Stimulated activated CD8-positive, alpha-beta memory T cell treated with anti-CD3 and anti-CD28 coated beads, Interleukin-15, amount 100 ng/mL, for 48 hours (primary cell): ENCODE data around the gene STAT1.

Experiments
- DNase-seq, 2 donors: peaks; one replicate each; pipeline ENCODE4 v3.0.0-alpha.2; 2020; ENCODE audit warnings: low read depth in 2 of 2

Gene STAT1

GRCh38 chr2:190959911-190960788 lies 53.8 kb downstream of the STAT1 start:
- no peak for DNase-seq

GRCh38 chr2:190953257-190953656 lies 60.7 kb downstream of the STAT1 start:
- no peak for DNase-seq

- no peak for DNase-seq
Observed at GRCh38 chr2:190950566-190950991, 63.4 kb downstream of the STAT1 start.

GRCh38 chr2:190948671-190949070 lies 65.3 kb downstream of the STAT1 start:
- DNase-seq, result no peak

- no peak for DNase-seq
Observed at GRCh38 chr2:190947711-190948251, 66.2 kb downstream of the STAT1 start.

GRCh38 chr2:190947141-190947540 lies 66.8 kb downstream of the STAT1 start:
- no peak for DNase-seq

- DNase-seq, result no peak
Observed at GRCh38 chr2:190943706-190944105, 70.3 kb downstream of the STAT1 start.

- DNase-seq, result no peak
Observed at GRCh38 chr2:190942697-190943096, 71.3 kb downstream of the STAT1 start.

GRCh38 chr2:190941571-190941970 lies 72.4 kb downstream of the STAT1 start:
- no peak for DNase-seq

GRCh38 chr2:190940454-190940853 lies 73.5 kb downstream of the STAT1 start:
- DNase-seq, result no peak

GRCh38 chr2:190938771-190939335 lies 75.1 kb downstream of the STAT1 start:
- DNase-seq, result no peak

GRCh38 chr2:190935054-190935453 lies 78.9 kb downstream of the STAT1 start:
- DNase-seq, result no peak

GRCh38 chr2:190933361-190933760 lies 80.6 kb downstream of the STAT1 start:
- no peak for DNase-seq

- DNase-seq, result no peak
Observed at GRCh38 chr2:190932514-190932913, 81.5 kb downstream of the STAT1 start.

GRCh38 chr2:190930411-190930810 lies 83.6 kb downstream of the STAT1 start:
- DNase-seq, result no peak

- DNase-seq, result no peak
Observed at GRCh38 chr2:190929919-190930318, 84.1 kb downstream of the STAT1 start.

- DNase-seq, result no peak
Observed at GRCh38 chr2:190927301-190927700, 86.7 kb downstream of the STAT1 start.

GRCh38 chr2:190922376-190922775 lies 91.6 kb downstream of the STAT1 start:
- no peak for DNase-seq

GRCh38 chr2:190920085-190920484 lies 93.9 kb downstream of the STAT1 start:
- DNase-seq, result no peak
